NCI-H187 (cell line): ENCODE data around the gene FRK.
"Not testable (repeated sequence)": the region's sequence is repeated elsewhere in the genome, so short reads cannot be mapped to it uniquely, and the experiment has no call there.

Experiments used
- DNase-seq, 2 experiments: peaks; one replicate each; lab custom pipeline; 2025; lab: John Stamatoyannopoulos, UW

Gene FRK

DNA sequence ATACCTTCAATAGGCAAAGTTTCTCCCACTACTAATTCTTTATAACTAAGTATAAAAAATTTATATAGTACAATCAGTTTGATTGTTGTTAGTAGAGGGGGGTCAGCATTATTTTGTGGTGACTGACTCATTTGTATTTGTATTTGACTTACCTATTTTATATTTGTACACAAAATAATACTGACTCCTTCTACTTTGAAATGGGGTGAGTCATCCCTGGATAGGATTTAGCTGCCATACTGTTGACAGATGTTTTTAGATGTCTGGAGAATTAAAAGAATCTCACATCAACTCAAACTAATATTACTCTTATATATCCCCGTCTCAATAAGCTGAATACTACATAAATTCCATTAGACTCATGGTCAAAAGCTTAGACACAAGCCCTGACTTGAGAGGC is 114.9 kb downstream of the FRK start:
- DNase-seq, result no peak

DNA sequence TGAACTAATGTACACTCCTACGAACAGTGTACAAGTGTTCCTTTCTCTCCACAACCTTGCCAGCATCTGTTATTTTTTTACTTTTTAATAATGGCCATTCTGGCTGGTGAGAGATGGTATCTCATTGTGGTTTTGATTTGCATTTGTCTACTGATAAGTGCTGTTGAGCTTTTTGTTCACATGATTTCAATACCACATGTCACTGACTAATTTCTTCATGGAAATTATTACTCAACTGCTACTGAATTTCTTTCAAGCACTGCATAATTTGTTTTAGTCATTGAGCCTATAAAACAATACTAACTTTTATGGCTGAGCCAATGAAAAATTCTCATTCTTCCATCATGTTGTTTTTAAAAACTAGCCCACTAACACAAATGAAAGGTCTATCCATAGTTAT is 115.4 kb downstream of the FRK start:
- DNase-seq, result no peak

DNA sequence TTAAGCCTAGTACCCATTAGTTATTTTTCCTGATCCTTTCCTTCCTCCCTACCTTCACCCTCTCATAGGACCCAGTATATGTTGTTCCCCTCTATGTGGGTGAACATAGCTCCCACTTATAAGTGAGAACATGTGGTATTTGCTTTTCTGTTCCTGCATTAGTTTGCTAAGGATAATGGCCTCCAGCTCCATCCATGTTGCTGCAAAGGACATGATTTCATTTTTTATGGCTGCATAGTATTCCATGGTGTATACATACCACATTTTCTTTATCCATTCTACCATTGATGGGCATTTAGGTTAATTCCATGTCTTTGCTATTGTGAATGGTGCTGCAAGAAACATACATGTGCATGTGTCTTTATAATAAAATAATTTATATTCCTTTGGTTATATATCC is 115.9 kb downstream of the FRK start:
- DNase-seq, result not testable (repeated sequence)

DNA sequence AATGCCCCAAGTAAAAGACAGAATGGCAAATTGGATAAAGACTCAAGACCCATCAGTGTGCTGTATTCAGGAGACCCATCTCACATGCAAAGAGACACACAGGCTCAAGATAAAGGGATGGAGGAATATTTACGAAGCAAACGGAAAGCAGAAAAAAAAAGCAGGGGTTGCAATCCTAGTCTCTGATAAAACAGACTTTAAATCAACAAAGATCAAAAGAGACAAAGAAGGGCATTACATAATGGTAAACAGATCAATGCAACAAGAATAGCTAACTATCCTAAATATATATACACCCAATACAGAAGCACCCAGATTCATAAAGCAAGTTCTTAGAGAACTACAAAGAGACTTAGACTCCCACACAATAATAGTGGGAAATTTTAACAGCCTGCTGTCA is 123.2 kb downstream of the FRK start:
- DNase-seq, result not testable (repeated sequence)

DNA sequence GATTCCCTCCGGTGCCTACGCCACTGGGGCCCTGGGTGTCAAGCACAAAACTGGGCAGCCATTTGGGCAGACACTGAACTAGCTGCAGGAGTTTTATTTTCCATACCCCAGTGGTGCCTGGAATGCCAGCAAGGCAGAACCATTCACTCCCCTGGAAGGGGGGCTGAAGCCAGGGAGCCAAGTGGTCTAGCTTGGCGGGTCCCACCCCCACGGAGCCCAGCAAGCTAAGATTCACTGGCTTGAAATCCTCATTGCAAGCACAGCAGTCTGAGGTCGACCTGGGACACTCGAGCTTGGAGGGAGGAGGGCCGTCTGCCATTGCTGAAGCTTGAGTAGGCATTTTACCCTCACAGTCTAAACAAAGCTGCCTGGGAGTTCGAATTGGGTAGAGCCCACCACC is 125.3 kb downstream of the FRK start:
- no peak for DNase-seq

DNA sequence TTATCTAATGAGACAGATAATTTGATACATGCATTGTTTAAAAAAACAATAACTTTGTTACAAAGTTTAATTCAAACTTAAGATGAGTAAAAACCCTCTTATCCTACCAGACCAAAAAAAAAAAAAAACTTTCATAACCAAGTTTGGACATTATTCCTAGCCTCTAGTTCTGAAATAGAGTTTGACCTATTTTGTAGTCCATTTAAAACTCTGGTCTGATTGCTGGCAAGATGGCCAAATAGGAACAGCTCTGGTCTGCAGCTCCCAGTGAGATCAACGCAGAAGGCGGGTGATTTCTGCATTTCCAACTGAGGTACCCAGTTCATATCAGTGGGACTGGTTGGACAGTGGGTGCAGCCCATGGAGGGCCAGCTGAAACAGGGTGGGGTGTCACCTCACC is 125.9 kb downstream of the FRK start:
- DNase-seq, result no peak

DNA sequence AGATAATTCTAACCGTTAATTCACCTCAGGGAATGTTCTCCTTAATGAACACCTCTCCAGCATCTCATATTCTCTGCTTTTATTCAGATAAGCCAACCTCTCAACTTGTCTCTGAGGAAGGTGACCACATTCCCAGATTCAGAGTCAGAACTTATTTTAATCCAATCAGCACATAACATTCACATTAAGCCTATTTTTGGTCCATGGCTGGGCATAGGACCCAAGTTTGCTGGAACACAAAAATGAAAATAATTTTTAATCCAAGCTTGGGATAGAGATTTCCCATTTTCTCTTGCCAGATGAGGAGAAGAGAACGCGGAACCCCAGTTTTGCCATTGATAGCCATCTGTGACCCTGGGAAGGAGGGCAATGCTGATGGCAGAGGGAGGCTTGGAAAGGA is 126.5 kb downstream of the FRK start:
- DNase-seq, result no peak

DNA sequence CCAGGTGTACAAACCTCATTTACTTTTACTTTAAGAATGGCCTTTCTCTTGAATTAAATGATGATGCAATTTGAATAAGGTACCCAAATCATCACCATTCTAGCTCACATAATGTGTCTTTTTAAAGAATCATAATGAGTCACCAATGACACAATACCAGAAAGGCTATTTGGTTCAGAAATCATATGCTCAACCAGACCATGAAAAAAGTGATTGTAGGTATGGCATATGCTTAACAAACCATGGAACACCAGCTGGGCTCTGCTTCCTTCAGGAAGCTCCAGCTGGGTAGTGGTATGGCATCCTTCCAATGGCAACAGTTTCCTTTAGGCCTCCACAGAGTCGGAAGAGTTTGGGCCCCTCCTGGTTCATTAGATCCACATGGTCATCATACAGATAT is 128.2 kb downstream of the FRK start:
- DNase-seq, result no peak

DNA sequence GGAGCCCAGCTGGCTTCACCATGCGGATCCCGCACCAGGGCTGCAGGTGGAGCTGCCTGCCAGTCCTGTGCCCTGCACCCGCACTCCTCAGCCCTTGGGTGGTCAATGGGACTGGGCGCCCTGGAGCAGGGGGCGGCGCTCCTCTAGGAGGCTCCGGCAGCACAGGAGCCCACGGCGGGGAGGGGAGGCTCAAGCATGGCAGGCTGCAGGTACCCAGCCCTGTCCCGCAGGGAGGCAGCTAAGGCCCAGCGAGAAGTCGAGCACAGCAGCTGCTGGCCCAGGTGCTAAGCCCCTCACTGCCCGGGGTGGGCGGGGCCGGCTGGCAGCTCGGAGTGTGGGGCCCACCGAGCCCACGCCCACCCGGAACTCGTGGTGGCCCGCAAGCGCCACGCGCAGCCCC is 132.7 kb downstream of the FRK start:
- not testable (repeated sequence) for DNase-seq

DNA sequence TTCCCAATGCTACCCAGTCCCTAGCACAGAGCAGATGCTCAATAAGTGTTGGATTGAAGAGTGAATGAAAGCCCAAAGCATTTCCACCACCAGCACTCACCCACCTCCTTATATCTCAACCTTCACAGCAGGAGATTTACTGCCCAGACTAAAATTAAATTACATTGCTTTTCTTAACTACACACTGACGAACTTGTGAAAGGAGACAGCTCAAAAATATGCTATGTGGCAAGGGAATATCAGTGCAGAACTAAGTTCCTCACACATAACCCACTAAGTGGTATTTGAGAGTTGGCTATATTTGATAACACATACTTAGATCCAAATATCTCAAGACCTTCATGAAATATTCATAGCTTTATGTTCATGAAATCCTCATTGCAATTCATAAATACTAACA is 137.7 kb downstream of the FRK start:
- no peak for DNase-seq

DNA sequence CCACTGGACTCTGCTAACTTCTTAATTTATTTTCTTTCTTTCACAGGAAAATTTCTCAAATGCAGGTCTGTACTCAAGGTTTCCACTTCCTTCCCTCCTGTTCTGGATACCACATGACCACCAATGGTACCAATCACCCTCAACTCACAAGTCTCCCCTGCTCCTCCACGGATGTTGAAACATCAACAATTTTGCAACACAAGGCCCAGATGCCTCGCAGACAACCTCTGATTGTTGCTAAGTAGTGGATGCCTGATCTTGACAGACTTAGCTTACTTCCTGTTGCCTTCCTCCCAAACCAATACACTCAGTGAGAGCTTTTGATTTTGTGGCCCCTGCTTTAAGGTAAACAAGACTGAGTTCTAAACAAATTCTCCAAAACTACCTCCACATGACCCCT is 146.6 kb downstream of the FRK start:
- no peak for DNase-seq

DNA sequence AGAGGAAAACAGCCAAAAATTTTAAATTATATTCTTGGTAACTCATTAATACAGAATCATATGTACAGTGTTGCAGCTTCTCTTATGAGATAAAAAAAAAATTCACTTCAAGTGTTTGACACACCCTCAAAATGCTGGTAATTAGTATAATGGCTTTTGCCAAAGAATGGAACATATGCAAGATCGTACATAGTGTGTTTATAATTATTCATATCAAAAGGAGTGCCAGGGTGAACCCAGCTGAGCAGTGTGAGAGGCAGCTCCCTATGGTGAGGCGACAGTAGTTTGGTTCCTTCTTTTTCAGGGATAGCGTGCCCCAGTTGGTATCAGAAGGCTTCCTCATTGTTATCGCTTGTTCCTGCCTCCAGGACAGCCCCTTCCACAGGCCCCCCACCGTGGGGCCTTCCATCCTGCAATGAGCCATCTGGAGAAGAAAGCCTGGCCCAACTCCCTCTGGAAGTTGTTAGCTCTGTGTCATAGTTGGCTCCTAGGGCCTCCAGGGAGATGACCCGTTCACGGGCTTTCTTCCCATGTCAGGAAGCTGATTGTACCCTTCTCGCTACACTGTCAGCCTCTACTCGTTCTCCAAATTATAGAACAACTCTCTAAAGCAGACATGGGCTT is 150.7 kb downstream of the FRK start:
- DNase-seq, result no peak

DNA sequence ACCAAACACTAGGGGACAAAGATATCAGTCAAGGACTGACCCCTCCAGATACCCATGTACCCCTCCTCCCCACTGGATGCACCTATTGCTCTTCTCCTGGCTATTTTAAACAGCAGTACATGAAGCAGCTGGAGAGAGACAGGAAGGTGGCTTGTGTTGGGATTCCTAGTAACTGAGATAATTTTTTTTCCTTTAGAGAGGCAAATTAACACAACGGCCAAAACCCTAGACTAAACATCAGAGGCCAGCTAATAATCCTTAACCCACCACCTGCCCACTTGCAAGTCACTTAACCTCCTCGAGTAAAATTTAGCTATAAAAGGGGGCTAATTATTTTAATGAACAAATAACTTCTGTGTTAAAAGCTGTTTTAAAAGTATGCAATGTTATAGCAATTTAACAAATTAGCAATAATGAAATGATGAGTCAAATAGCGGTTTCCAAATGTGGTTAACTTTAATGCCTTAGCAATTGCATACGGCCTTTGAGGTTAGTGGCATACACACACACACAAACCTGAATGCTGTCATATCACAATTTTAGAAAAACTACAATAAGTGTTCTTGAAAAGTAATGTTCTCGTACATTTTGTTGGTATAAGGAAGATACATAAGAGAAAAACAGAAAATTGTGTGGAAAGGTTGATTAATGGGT is 151.7 kb downstream of the FRK start:
- no peak for DNase-seq

DNA sequence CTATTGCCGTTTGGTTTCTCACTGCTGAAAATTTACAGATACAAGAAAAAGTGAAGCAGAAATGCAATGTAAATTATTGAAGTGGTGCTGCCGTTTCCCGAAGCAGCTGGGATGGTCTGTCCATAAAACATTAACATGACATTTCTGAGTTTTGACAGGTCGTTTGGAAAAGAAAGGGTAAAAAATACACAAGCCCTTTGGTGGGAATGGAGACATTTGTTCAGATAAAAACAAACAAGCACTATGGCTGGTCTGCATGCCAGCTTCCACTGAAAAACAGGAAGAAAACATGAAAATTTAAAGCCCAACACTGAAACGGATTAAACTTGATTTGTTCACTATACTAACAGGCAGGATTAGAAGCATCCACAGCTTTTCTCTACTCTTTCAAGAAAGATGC is 155.2 kb downstream of the FRK start:
- DNase-seq, result no peak

DNA sequence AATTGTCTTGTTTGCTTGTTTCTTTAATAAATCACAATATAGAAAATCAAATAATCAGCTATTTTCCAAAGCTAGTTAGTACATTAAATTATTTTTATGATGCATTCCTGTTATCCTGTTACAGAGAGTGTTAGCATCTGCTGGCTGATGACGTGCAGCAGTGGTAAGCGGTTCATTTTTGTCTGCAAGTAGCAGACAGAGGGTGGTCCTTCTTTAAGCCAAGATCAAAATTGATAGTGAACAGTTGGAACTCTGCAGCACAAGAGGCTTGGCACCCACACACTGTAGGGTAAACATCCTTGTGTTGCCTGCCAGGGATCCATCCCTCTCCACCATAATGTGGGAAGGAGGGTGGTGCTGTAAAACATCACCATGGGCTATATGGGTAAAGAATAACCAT is 158.3 kb downstream of the FRK start:
- no peak for DNase-seq

DNA sequence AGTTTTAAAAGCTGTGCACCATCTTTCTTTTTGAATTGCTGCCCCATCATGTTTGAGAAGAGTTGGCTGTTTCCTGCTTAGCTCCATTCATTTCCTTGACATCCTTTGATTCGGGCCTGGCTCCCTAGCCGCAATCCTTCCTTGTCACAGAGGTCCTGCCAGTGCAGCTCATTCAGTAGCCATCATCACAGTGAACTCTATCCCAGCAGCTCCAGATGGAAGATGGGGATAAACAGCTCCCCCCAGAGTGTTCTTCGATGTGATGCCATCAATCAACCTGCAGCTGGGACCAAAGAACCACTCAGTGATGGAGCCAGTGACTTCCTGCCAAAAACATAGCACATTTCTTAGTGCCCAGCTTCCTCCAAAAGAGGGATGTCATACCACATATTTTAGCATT is 158.8 kb downstream of the FRK start:
- DNase-seq, result no peak

DNA sequence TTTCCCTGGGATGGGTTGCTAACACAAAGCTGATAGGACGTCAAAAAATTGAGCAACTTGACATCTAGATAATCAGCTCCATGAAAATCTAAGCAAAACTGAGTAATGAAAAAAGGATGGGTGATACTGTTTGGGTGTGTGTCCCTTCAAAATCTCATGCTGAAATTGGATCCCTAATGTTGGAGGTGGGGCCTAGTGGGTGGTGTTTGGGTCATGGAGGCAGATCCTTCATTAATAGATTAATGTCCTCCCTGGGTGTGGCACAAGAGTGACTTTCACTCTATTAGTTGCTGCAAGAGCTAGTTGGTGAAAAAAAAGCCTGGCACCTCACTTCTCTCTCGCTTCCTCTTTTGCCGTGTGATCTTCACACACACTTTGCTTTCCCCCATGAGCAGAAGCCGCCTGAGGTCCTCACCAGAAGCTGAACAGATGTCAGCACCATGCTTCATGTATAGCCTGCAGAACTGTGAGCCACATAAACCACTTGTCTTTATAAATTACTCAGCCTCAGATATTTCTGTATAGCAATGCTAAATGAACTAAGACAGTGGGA is 160.9 kb downstream of the FRK start:
- DNase-seq, result no peak

DNA sequence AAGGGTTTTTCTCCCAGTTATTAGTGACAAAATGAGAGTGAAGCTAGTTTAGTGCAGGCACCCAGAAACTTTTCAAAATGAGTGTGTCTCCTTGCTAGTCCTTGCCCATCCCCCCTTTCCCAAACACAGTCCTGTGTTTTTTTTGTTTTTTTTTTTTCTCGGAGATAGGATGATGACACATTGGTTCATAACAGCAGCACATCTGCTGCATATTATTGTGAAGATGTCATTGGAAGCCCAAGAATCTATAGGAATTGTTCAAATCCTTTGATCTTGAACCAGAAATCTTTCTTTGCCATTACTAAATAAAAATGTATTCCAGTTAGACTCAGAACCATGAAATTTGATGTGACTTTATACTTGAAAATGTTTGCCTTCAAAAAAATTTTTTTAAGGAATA is 162.4 kb downstream of the FRK start:
- no peak for DNase-seq

DNA sequence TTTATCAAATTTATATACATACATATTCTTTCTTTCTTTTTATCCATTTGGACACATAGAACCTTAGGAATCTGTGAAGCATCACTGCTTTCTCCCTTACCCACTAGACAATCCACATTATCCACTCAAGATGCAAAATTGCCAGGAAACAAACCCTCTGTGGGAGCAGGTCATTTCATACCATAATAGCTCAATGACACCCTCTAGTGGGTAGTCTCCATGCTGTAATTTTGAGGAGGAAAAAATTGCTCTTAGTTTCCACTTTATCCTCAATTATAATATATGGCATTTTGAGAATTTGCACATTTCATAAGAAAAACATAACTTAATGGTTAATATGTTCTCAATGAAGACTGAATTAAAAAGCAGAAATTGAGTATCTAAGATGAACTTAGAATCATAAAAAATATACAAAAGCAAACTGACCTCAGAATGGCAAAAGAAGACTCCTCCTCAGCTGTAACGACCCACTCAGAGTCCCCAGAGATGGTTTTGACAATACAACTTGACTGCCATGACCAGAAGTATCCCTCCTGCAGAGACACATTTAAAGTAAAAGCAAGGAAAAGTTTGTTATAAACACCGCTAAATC is 164.1 kb downstream of the FRK start:
- peak in 1 of 2 experiments; percentile 13 for DNase-seq

DNA sequence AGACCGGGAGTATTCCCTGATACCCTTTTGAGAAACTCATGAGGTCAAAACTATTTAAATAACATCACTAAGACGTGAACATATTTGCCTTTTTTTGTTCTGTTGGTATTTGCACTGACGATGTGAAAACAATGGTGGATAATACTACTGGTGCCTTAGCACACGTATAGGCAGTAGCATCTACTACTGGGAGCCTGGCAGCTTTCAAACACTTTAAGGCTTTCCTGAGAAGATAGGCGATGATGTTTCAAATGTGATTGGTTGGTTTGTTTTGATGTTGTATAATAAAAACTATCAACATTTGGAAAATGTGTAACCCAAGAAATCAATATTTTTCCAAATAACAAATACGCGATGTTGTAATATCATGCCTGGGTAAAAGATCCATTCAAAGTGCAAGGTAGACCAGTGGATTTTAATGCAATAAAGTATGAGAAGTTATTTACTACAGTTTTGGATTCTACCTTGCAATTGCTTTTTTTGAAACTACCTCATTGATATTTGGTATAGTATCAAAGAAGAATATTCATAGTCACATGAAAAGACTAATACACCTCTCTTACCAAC is 166.2 kb downstream of the FRK start:
- no peak for DNase-seq

DNA sequence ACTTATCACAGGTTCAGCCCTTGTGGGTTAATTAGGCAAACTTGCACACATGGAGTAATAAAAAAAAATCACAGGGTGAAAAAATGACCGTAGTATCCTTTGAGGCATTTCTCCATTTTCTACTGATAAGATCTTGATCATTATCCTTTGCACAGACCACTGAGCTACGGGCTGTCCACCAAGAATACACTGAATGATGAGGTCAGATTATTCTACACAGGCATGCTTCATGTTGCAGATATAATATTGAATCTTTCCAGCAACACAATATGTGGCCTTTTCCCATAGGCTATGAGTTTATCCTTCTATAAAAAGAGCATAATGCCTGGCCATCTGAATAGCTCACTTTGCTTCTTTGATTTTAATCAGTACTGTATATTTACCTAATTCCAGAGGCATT is 168.9 kb downstream of the FRK start:
- DNase-seq, result no peak

DNA sequence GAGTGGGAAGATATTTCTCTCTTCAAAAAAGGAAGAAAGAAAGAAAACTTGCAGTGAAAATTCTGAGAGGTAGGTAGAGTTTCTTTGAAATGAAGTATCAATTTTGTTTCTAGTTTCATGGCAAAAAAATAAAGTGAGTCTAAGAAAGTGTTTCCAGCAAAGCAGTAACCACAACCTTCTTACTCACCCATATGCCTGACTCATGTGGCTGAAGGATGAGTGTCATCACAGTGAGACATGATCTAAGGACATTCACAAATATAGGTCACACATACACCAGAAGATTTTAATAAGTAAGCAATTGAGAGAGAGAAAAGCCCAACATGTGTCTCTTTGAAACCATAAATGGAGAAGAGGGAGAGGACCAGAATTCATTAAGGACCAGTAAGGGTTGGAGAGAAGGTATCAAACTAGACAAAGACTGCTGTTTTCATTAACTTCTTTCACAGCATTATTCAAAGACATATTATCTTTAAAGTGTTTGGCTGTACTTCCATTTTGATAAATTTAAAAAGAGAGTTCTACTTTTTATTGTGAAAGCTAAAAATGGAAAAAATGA is 169.5 kb downstream of the FRK start:
- DNase-seq, result no peak

DNA sequence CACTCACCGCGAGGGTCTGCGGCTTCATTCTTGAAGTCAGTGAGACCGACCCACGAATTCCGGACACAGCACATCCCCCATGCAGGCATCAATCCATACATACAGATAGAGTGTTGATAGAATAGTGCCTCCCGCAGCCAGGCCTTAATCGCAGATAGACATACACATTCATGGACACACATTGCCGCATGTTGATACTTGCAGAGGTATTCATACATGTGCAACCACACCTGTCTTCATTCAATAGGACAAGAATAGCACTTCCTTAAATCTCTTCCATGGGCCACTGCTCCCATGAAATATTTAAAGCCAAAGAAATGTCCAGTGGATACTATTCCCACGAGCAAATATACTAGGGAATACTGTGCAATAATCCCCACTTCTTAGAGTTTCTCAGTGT is 170.5 kb downstream of the FRK start:
- no peak for DNase-seq
